K562 (cell line): Measurements from ENCODE around the gene ZNF337. TPM values are rescaled to one million over a fixed set of nuclear protein-coding genes. Genes with fewer than 3 reads are reported as not detected.

Source experiments
- ATAC-seq: fragments of 200-7000 bp; cut with Tn5 transposase; 3 replicates; pipeline ENCODE4 v1.9.1; 2020; ENCODE audit warnings: moderate library complexity
- BruUV-seq: library from RNA; stranded (reverse); fragments of 400-500 nt; replicated peaks from 2 replicates; lab custom pipeline; 2021; lab: Mats Ljungman, UMichigan
- CTCF ChIA-PET: fragments of 300-600 bp; formaldehyde crosslinking; extraction: SDS; loops from one replicate; lab custom pipeline; 2021; ENCODE audit warnings: low intra/inter-chr PET ratio; lab: Yijun Ruan, JAX
- POLR2A ChIA-PET: fragments of 300-600, 350-650 bp; sonication (Branson Sonifier 250); formaldehyde crosslinking; extraction: SDS; loops from one replicate; lab custom pipeline; 2021; ENCODE audit warnings: antibody characterized with exemption, inconsistent platforms; lab: Yijun Ruan, JAX
- DNase-seq, 4 experiments: peaks; one replicate each; pipeline versions ENCODE4 v3.0.0 to v3.0.0-alpha.2; 2011 to 2018; ENCODE audit warnings: low spot score in 3 of 4, mixed read lengths in 3 of 4; ENCODE audit errors: extremely low read depth in 1 of 4
- FAIRE-seq: peaks from 2 replicates; lab custom pipeline; 2011; peaks lifted over from hg19 to GRCh38; lab: Jason Lieb, UNC
- H2AFZ ChIP-seq: 2 replicates; pipeline ENCODE4 v1.6.0; 2011; ENCODE audit warnings: low read depth, low read length, control low read depth, inconsistent platforms
- H3K27ac ChIP-seq: fragments of 200-600 bp; 3 replicates; pipeline ENCODE4 v1.8.0; 2011; ENCODE audit warnings: low read depth, mild to moderate bottlenecking, control low read depth, inconsistent platforms, low read length, moderate library complexity, mixed read lengths; ENCODE audit errors: extremely low read depth
- H3K27me3 ChIP-seq, 2 experiments: fragments of 300-600 bp in 1 of 2; 2 replicates in 1 of 2; 3 replicates in 1 of 2; pipeline versions ENCODE4 v1.6.0 to v1.8.0; 2011; ENCODE audit warnings: inconsistent platforms in 2 of 2, low read length in 2 of 2, mild to moderate bottlenecking in 1 of 2, mixed read lengths in 1 of 2, moderate library complexity in 1 of 2; ENCODE audit not compliant: control insufficient read depth in 2 of 2, insufficient read depth in 2 of 2
- H3K36me3 ChIP-seq: fragments of 300-600 bp; 3 replicates; pipeline ENCODE4 v1.8.0; 2011; ENCODE audit warnings: mild to moderate bottlenecking, low read length, inconsistent platforms; ENCODE audit not compliant: control insufficient read depth, insufficient read depth
- H3K4me1 ChIP-seq, 2 experiments: fragments of 200-600 bp in 1 of 2; replicated peaks in 1 of 2; 2 replicates in 1 of 2; 3 replicates in 1 of 2; pipeline versions ENCODE4 v1.5.1 to v1.8.0; 2011; ENCODE audit warnings: inconsistent platforms in 2 of 2, low read length in 2 of 2, mild to moderate bottlenecking in 1 of 2, mixed read lengths in 1 of 2, moderate library complexity in 1 of 2; ENCODE audit not compliant: control insufficient read depth in 2 of 2, insufficient read depth in 2 of 2
- H3K4me2 ChIP-seq: 2 replicates; pipeline ENCODE4 v1.6.1; 2011; ENCODE audit warnings: low read length, control low read depth, inconsistent platforms, mixed read lengths; ENCODE audit not compliant: insufficient read depth
- H3K4me3 ChIP-seq: fragments of 200-600 bp; sonication (generic), shearing (Covaris generic); 2 replicates; pipeline ENCODE4 v1.5.1; 2016; ENCODE audit warnings: control low read depth, inconsistent platforms
- H3K79me2 ChIP-seq: fragments of 200-600 bp; 3 replicates; pipeline ENCODE4 v1.8.0; 2011; ENCODE audit warnings: low read length, inconsistent platforms; ENCODE audit not compliant: control insufficient read depth, insufficient read depth
- H3K9ac ChIP-seq, 2 experiments: 2 replicates each; pipeline versions ENCODE4 v1.6.0 to v1.6.1; 2011; ENCODE audit warnings: low read depth in 2 of 2, low read length in 2 of 2, control low read depth in 1 of 2, inconsistent platforms in 1 of 2, mild to moderate bottlenecking in 1 of 2, mixed read lengths in 1 of 2; ENCODE audit not compliant: insufficient read depth in 1 of 2
- H3K9me1 ChIP-seq: one replicate; pipeline ENCODE4 v1.6.0; 2011; ENCODE audit warnings: inconsistent platforms, mild to moderate bottlenecking, low read length, moderate library complexity; ENCODE audit not compliant: control insufficient read depth, insufficient read depth
- H3K9me3 ChIP-seq: replicated peaks from 2 replicates; pipeline ENCODE4 v1.5.1; 2011; ENCODE audit warnings: low read depth, low read length, inconsistent platforms; ENCODE audit not compliant: control insufficient read depth, insufficient read depth
- H4K20me1 ChIP-seq: replicated peaks from 2 replicates; pipeline ENCODE4 v1.6.1; 2011; ENCODE audit warnings: low read length, inconsistent platforms, mixed read lengths; ENCODE audit not compliant: control insufficient read depth, insufficient read depth
- KHSRP ChIP-seq: fragments of 450-650 bp; IDR thresholded peaks from 2 replicates; pipeline ENCODE4 v1.6.1; 2017
- MYBL2 ChIP-seq, 2 experiments: fragments of 450-650 bp in 1 of 2; sonication (generic) in 1 of 2; formaldehyde crosslinking in 1 of 2; IDR thresholded peaks; 2 replicates each; pipeline versions ENCODE4 v1.6.1 to v1.8.1; 2017 to 2022; ENCODE audit warnings: borderline replicate concordance in 1 of 2, inconsistent platforms in 1 of 2, low read depth in 1 of 2, mild to moderate bottlenecking in 1 of 2, missing genetic modification reagents in 1 of 2, moderate library complexity in 1 of 2
- PPARD ChIP-seq: fragments of 250-450 bp; sonication (Bioruptor Pico); IDR thresholded peaks from 2 replicates; pipeline ENCODE4 v1.8.0; 2022; ENCODE audit warnings: inconsistent platforms, mild to moderate bottlenecking, moderate library complexity
- SNIP1 ChIP-seq: fragments of 450-650 bp; IDR thresholded peaks from 2 replicates; pipeline ENCODE4 v1.7.1; 2017; ENCODE audit warnings: low read depth, mild to moderate bottlenecking
- WGBS: fragments of 100-300 bp; shearing (Covaris generic); methylation state at CpG from one replicate; pipeline ENCODE4 v1.1.6; 2016; ENCODE audit warnings: low coverage, mixed read lengths; ENCODE audit not compliant: insufficient coverage; ENCODE audit errors: missing lambda C conversion rate; 5-methylcytosine and 5-hydroxymethylcytosine counted together
- in situ Hi-C: fragments of 300-500 bp; cut with MboI; formaldehyde crosslinking; loops from 4 replicates; pipeline ENCODE4 v1.15.0; 2018; ENCODE audit warnings: inconsistent platforms, mixed read lengths
- intact Hi-C: fragments of 100-400 bp; cut with micrococcal nuclease; formaldehyde crosslinking; loops from 2 replicates; pipeline ENCODE4 v1.14.2; 2022
- polyA plus RNA-seq, 8 experiments: library from polyadenylated mRNA; depleted of rRNA in 4 of 8; stranded (reverse) in 5 of 8; unstranded in 3 of 8; fragments of >200 nt; fragmentation: Nextera tagmentation in 2 of 8; fragmentation: Illumina TruSeq in 1 of 8; extraction: Ambion mirVana in 2 of 8; extraction: Trizol in 1 of 8; gene quantifications; 2 replicates each; pipeline versions ENCODE4 v1.2.1 to v1.2.3, GENCODE V29; 2011 to 2014; ENCODE audit warnings: inconsistent platforms in 1 of 8, missing spikeins in 1 of 8
- total RNA-seq, 7 experiments: library from RNA; depleted of rRNA in 6 of 7; stranded (reverse); fragments of >200 nt in 6 of 7; fragmentation: Illumina TruSeq in 2 of 7; extraction: Trizol in 2 of 7; gene quantifications; 2 replicates each; pipeline versions ENCODE4 v1.2.1 to v1.2.3, GENCODE V29; 2011 to 2021; ENCODE audit warnings: low replicate concordance in 1 of 7

ZNF337 gene
- total and polyA plus RNA-seq, 9 of the 15 experiments (the other 6 are each of a cell fraction or from before 2014, with no cell fraction given) = 0.25 to 5.6 (median 3.5) TPM

GRCh38 chr20:25643716-25644115, 52.9 kb downstream of the ZNF337 start (continued):
- TF ChIP-seq MYBL2 (IDR thresholded peaks at IDR 0.05; ENCODE audit: low read depth) (no peak), MYBL2 (CRISPR knock-in tag; IDR thresholded peaks at IDR 0.05; ENCODE audit: borderline replicate concordance) (no peak), SNIP1 (no peak)

GRCh38 chr20:25637247-25637646, 59.4 kb downstream of the ZNF337 start:
- Histone ChIP-seq H3K27ac (no peak overlapping the region), H3K36me3 (peaks cover 3% of the 10 kb centered on the region; the same call in 1 of the 3 replicates), H3K4me2 (no peak overlapping the region), H3K4me3 (no peak overlapping the region), H3K79me2 (no peaks in the 10 kb centered on the region), H3K9me3 (no peaks in the 10 kb centered on the region), H3K9me1 (no peaks in the 10 kb centered on the region), H3K9ac (no peak overlapping the region), H3K4me1 (no peaks in the 10 kb centered on the region; a peak in 1 of 5 replicates), H2AFZ (no peak overlapping the region), H3K27me3 (no peaks in the 10 kb centered on the region), H4K20me1 (no peaks in the 10 kb centered on the region)
- FAIRE-seq = no peak
- CTCF ChIA-PET = no interaction called here
- no TSS peak for BruUV-seq
- WGBS = 100% methylated on average over 2 of the region's 2 CpGs
- in situ Hi-C loops = no loop called here
- intact Hi-C loops = no loop called here
- POLR2A ChIA-PET = no interaction called here
- DNase-seq = no peak
- TF ChIP-seq PPARD (CRISPR knock-in tag) (no peak), KHSRP (no peak)
- ATAC-seq = no peak
